HG03342 (cell line): ENCODE results near the gene NPAS3.

Experiments
- ATAC-seq: cut with Tn5 transposase; IDR thresholded peaks from one replicate; pipeline ENCODE4 v1.9.1; 2021; ENCODE audit warnings: mild to moderate bottlenecking, moderate library complexity; ENCODE audit not compliant: unreplicated experiment

The NPAS3 gene

DNA sequence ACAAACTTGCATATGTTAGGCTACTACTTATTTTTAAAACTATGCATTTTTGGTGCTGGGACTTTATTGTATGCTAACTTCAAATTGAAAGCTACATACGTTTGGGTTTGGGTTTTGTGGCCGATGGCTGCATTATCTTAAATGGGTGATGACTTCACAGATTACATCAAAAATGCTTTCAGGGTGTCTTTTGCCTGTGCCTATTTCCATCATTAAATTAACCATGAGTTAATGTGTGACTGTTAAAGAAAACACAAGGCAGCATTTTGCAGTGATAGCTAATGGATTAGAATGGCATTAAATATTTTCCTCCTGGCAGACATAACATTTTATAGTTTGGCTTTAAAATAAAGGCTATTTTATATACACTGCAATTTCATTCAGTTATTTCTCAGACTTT, 659.9 kb downstream of the NPAS3 start:
- no peak for ATAC-seq

DNA sequence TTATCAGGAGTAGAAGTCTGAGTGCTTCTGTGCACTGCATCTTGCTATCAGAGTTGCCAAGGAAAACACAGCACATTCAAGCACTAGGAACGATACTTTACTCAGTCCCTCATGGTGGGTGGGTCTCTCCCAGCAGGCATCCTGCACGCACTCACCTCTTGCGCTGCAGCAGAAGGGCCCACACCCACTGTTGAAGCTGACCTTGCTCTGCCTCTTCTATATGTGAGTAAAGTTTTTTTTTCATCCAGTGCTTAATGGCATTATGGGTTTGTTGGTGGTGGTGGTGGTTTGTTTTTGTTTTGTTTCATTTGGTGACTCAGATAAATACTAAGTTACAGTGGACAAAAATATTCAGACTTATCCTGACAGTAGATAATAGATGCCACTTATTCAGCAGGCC, 663.7 kb downstream of the NPAS3 start:
- no peak for ATAC-seq

DNA sequence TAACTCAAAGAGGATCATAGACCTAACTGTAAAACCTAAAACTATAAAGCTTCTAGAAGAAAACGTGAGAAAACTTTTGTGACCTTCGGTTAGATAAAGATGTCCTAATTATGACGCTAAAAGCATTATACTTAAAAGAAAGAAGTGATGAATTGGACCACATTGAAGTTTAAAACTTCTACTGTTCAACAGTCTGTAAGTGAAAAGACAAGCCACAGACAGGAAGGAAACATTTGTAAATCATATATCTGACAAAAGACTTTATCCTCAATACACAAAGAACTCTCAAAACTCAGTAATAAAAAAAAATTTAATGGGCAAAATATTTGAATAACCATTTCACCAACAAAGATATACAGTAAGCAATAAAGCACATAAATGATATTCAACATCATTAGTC, 667.9 kb downstream of the NPAS3 start:
- ATAC-seq, result no peak

DNA sequence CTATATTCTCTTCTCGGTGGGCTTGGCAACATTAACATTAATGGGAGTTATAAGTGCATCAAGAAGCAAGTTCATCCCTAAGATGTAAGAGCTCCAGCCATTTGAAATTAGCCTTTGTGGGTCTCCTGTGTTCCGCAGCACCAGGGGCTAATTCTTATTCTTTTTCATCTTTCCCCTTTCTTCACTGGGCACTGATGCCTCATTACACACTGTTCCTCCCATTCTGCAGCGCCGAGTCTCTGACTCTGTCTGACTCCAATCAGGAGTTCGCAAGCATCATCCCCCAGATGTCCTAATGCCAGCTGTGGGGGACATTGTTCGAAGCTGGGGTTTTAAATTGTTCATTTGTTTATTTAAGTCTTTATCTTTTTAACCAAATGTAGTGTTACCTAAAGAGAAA, 670.9 kb downstream of the NPAS3 start:
- no peak for ATAC-seq

DNA sequence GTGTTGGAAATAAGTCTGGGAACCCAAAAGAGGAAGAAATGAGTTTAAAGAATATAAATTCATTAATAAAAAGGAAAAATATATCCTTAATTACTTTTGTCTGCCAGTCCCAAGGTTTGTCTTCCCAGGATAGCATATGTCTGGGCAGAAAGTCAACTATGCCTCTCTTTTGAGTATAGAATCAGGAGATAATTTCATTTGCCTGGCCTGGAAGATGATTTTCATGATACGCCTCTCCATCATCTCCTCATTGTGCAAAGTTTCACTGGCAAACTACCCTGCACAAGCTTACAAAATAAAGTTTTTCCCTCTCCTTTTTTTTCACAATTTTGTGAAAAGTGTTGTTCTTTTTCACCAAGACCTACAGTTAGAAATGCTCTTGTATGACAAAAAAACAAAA, 671.4 kb downstream of the NPAS3 start:
- no peak for ATAC-seq

DNA sequence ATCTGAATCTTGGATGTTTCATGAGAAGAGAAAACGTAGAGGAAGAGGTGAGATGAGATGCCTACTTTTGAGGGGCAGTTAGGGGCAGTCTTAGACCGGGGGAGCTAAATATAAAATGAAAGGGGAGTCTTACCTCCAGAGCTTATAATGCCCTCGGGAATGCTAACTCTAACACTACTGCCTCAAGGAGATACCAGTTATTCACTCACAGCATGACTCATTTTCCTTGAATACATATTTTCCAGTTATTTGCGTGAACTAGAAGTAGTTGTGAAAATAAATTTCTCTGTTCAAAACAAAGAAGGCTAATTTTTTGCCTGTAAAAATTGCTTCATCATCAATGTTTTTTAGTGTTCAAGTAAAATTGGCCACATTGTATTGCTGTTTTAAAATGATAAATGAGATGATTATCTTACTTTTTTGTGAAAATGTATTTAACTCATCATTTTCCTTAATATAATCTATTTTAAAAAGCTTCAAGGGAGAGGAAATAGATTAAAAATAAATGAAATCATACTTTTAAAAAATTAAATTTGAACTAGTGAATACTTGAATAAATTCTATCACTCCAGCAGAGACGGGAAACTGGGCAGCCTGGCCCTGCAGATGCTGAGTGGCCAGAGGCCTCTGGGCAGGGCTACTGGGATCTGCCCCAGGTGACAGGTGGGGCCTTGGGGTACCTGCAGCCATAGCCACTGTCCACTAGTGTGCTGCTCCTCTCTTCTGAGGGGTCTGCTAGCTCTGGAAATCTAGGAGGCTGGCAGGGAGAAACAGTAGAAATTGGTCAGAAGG, 672.9 kb downstream of the NPAS3 start:
- no peak for ATAC-seq

DNA sequence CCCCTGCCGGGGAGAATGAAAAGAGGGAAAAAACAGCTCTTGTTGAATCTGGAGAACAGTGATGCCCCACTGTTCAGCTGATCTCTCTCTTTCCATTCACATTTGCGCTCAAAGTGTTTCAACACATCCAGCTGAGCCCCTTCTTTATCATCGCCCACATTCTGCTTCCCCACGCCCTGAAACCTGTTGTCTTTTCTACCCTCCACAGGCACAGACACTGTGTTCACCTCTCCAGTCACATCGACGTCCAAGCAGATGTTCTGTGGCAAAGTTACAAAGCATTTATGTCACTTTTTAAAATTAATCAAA, 673.5 kb downstream of the NPAS3 start:
- ATAC-seq, result no peak

DNA sequence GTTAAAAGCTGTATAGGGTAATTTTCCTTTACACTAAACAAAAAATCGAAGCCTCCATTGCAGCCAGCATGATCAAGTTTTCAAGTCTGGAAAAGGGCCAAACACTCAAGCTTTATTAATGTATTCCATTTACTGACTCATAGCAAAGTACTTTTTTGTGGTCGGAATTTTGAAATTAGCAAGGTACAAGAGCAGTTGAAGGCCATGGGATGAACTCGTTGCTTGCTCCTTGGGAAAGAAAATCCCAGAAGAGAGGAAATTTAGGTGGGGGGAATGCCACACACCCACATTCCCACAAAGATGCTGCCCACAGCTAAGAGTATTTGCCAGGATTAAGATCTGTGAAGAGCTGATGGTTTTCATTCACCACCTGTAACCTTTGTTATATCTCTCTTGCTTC, 678.5 kb downstream of the NPAS3 start:
- ATAC-seq, result no peak

DNA sequence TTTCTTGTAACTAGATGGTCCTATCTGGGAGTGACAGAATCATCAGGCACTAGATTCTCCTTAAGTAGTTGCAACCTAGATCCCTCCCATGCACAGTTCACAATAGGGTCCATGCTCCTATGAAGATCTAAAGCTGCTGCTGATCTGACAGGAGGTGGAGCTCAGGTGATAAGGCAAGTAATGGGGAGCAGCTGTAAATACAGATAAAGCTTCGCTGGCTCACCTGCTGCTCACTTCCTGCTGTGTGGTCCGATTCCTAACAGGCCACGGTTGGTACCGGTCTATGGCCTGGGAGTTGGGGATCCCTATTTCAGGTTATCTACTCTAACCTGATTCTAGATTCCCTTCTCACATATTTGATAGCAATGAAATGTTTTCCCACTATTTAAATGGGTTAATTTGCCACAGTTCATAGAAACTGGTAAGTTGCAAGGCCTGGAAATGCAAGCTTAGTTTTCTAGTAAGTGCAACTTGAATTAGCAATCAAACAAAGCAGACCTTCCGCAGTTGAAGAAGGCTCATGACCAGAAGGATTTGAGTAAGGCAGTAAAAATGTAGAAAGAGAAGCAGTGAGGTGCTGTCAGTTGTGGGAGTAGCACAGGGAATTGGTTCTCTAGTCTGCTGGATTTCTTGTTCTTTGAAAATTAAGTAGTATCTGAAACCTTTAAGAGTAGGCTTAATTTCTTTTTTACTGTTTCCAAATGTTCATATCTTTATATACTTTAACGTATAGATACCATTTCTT, 679.9 kb downstream of the NPAS3 start:
- ATAC-seq, result no peak

DNA sequence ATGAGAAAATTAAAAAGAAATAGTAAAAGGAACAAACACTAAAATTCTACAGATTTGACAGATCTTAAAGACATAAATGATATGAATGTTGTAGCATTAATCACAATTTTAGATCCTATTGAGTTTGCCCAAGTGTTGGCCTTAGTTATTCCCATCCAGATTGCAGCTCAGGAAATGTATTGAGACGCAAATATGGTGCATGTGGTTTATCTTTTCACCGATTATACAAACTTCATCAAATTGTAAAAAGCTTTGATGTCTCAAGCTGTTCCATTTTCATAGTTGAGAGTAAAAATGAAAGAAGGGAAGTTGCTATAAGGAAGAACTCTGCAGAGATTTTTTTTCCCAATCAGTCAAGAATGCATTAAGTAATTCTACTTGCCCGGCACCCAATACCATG, 683.8 kb downstream of the NPAS3 start:
- no peak for ATAC-seq

DNA sequence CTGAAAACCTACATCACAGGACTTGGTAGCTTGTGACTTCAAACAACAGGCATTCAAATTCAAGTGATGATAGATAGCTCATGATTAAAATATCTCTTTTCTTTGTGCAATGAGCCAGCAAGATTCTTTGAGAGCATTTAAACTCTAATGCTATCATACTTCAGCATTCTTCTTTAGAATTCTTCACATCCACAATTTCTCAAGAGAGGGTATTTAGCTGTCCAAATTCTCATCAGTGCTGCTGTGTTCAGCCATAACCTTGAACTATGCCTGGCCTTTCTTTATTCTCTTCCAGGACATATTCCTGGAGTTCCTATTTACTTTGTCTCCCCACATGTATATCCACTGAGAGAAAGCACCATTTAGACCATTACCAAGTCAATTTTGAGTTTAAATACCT, 691.1 kb downstream of the NPAS3 start:
- no peak for ATAC-seq

DNA sequence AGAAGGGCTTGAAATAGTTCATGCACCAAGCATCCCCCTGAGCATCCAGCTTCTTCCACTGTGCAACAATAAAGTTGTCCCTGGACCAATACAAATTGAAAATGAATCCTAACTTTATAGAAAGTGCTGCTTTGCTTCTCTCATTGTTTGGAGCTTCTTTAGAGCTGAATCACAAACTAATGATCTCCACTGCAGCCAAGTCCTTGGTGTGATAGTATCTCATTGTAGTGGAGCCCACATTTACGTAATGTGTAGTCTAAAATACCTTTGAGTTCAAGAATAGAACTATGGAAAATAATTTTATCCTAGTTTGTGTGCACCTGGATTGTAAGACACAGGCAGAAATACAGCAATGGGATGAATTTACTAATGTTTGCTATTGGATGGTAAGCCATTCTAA, 692.3 kb downstream of the NPAS3 start:
- ATAC-seq, result no peak

DNA sequence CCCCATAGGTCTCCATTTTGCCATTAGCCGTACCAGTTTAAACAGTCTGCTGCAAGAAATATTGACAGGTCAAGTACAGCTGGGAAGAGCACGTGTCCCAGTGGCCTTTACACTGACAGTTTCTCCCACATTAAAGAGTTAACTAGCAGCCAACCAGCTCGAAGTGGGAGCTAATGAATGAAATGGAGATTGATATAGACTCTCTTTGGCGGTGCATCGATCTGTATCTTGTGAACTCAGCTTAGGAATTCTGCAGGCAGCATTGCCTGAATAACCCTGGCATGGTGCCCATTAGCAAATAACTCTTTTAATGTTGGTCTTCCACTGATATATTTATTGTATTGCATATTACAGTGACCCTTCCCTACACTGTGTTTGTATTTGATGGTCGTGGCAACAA, 692.8 kb downstream of the NPAS3 start:
- no peak for ATAC-seq

DNA sequence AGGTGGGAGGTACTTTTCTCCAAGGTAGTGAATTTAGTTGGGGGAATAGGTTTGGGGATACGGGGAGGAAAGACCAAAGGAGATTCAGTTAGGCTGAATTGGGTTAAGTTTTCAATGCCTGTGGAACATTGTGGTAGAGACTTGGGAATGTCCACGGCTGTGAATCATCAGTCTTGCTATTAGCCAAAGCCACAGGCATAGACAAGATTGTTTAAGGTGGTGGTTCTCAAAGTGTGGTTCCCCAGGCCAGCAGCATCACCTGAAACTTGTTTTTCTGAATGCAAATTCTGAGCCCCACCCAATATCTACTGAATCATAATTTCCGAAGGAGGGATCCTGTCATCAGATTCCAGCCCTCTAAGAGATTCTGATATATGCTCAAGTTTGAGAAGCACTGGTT, 696.0 kb downstream of the NPAS3 start:
- no peak for ATAC-seq

DNA sequence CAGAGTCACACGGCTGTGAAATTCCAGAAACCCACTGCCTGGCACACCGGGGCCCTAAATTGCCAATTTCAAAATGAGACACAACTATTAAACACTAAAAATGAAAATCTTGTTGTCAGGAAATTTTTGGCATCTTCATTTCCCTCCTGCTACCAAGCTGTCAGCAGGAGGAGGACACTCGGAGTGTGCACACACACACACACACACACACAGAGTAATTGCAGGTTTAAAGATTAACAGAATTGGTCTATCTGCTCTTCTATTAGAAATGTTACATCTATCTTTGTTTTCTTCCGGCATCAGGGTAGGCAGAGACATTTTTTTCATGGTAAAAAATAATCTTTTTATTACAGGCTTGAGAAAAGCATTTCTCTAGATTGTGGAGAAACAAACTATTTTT, 698.0 kb downstream of the NPAS3 start:
- ATAC-seq, result no peak

DNA sequence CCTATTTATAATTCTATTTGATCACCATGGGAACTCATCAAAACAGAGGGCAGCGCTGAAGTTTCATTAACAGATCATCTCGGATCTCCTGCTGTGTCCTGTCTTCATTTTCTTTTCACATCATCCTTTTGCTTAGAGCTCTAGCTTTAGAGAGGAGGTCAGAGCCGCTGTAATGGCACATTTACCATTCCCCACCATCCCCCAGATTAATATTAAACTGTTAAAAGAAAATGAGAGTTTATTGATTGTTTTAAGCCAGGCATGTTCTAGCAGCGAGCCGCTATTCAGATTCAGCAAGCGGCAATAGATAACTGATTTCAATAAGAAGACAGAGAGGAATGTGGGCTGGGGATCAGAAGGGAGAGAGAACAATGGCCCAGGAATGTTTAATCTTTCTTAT, 703.4 kb downstream of the NPAS3 start:
- no peak for ATAC-seq

DNA sequence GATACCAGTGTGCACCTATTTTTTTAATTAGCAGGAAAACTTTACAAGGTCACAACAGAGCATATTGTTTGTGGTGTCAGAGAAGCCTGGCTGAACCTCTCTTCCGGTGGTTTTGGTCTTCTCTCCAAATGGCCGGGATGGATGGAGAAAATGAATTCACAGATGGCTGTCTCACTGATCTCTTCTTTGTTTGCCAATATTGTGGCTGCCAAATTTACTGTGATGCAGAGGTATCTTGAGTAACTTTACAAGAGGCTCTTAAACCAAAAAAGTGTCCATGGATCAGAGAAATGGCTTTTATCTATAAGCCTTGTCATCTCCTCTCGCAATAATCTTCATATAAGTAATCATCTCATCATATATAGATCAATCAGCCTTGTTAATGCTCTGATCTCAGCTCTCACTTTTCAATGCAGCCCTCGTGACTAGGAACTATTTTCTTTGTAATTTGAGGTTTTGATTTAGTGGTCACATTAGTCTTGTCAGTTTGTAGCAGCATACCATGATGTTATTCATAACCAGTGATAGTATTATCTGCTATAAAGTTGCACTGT, 704.1 kb downstream of the NPAS3 start:
- ATAC-seq, result no peak

DNA sequence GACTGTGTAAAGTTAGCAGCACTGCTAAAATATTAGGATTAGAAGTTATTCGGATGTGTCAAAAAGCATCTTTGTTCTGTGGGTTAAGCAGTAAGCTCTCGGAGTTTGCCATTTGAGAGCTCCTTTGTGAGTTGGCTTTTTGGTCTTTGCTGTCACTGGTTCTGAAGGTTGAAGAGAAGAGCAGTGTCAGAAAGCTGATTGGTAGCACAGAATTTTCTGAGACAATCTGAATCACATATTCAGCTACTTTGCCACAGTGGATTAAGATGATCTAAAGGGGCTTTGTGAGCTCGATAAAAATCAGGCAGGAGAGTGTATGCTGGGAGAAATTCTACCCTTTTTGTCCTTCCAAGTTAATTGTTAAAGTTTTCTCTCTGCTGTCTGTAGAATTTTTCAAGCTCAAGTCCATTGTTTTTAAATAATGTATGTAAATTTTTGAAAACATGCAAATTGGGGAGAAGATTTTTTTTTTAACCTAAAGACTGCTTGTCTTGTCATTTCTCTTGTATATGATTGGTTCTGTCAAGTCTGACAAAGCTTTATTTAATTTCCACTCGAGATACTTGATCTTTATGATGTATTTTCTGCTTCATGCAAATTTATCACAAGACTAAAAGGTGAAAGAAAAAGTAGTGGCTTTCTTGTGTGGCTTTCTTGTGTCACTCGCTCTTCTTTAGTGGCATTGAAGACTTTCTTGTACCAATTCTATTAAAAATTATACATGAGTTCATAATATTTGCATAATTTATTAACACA, 704.9 kb downstream of the NPAS3 start:
- ATAC-seq, result no peak

DNA sequence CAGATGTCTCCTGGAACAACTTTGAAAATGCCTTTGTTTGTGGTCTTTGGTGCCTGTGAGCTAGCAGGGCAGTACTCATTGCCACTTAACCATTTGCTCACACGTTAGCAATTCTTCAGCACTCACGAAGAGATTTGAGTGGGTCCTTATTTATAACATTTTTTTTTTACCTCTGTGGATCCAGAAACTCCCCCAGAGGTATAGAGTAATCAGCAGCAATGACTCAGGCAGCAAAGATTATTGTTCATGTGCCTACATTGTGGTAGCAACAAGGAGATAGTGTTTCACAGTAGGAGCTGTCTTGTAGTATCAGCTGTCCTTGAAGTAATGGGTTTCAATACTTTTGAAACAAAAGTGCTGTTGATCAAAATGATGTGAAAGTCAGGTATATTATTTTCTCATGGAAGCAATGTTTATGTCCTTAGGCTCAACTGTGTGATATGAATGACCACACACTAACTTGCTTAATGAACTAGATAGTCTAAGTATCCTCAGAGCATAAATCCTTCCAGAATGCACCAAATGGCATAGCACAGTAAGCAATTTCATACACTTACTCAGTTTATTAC, 708.1 kb downstream of the NPAS3 start:
- no peak for ATAC-seq

DNA sequence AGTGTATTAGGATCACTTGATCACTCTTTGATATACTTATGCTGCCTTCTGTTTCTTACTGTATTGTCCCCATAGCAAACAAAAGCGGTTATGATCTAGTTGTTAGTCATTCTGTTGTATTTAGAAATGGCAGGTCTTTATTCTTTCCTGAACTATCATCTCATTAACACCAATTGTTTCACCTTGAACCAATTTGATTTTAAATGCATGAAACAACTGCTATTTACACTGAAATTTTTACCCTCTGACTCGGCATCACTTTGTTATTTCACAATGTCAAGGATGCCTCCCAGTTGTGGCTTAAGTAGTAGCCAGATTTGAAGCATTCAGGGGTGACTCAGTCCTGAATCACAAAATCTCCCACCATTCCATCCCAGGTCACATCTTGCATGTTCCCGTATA, 708.7 kb downstream of the NPAS3 start:
- ATAC-seq, result no peak

DNA sequence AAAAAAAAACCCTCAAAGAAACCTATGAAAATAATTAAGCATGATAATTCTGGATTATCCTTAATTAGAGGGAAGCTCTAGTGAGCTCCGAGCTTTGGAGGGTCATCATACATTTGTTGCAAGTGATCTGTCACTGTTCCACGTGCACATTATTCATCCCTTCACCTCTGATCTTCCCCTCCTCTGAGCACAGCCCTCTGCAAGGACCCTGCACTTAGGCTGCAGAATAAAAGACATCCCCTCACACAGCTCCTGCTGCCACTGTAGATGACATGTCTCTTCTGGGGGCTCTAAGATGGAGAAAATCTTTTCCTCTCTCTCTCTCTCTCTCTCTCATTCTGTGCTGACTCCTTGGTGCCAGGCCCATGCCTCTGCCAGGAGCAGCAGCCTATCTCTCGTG, 711.8 kb downstream of the NPAS3 start:
- ATAC-seq, result no peak
